H1 (cell line): Measurements from ENCODE around the gene SSH2. TPM values are rescaled to one million over a fixed set of nuclear protein-coding genes. Genes with fewer than 3 reads are reported as not detected.

ENCODE experiments used
- EZH2 ChIP-seq: fragments of 200-600 bp; sonication (generic); IDR thresholded peaks from 2 replicates; pipeline ENCODE4 v1.7.1; 2012; ENCODE audit warnings: low read depth, mild to moderate bottlenecking, moderate library complexity, low read length, inconsistent platforms; ENCODE audit not compliant: severe bottlenecking
- HDAC2 ChIP-seq, 2 experiments: fragments of 300-600 bp in 1 of 2; sonication (generic) in 1 of 2; IDR thresholded peaks; 2 replicates each; pipeline ENCODE4 v1.6.1; 2011 to 2012; ENCODE audit warnings: low read depth in 2 of 2, low read length in 2 of 2, mild to moderate bottlenecking in 2 of 2, moderate library complexity in 2 of 2, borderline replicate concordance in 1 of 2, inconsistent platforms in 1 of 2
- SP4 ChIP-seq: IDR thresholded peaks from 2 replicates; pipeline ENCODE4 v1.6.1; 2012; ENCODE audit warnings: low read length, inconsistent platforms
- SUZ12 ChIP-seq: fragments of 200-600 bp; sonication (generic); IDR thresholded peaks from 2 replicates; pipeline ENCODE4 v1.6.1; 2012; ENCODE audit warnings: mild to moderate bottlenecking, inconsistent platforms, low read length, moderate library complexity, mixed read lengths
- TAF7 ChIP-seq: optimal IDR thresholded peaks from 2 replicates; pipeline ENCODE3; 2011; ENCODE audit warnings: low read depth, mild to moderate bottlenecking, inconsistent platforms, low read length, moderate library complexity, borderline replicate concordance
- polyA plus RNA-seq, 7 experiments: library from polyadenylated mRNA; depleted of rRNA in 3 of 7; stranded (reverse) in 5 of 7; unstranded in 2 of 7; fragments of >200 nt in 5 of 7; fragments of 200-250 nt in 2 of 7; gene quantifications; 1 replicate in 5 of 7; 2 replicates in 1 of 7; 4 replicates in 1 of 7; pipeline versions ENCODE4 v1.2.1 to v1.2.3, GENCODE V29; 2011 to 2013; ENCODE audit warnings: missing spikeins in 2 of 7, mixed read lengths in 2 of 7
- total RNA-seq: library from RNA; stranded (reverse); fragmentation: NEBNext Ultra II Directional; extraction: Animal tissue kit (Norgen Biotek cat#: 25700); gene quantifications from 2 replicates; pipeline ENCODE4 v1.2.1, GENCODE V29; 2021
- TF ChIP-seq, protein P1 (sequence below): fragments of 300-600 bp; sonication (generic); IDR thresholded peaks from 2 replicates; pipeline ENCODE4 v1.7.1; 2012; ENCODE audit warnings: low read length, moderate library complexity, mild to moderate bottlenecking, inconsistent platforms; ENCODE audit not compliant: insufficient replicate concordance

SSH2 gene
- total and polyA plus RNA-seq, 2 of the 8 experiments (the other 6 are each of a cell fraction or from before 2014, with no cell fraction given): 5.2 to 15.9 TPM

DNA sequence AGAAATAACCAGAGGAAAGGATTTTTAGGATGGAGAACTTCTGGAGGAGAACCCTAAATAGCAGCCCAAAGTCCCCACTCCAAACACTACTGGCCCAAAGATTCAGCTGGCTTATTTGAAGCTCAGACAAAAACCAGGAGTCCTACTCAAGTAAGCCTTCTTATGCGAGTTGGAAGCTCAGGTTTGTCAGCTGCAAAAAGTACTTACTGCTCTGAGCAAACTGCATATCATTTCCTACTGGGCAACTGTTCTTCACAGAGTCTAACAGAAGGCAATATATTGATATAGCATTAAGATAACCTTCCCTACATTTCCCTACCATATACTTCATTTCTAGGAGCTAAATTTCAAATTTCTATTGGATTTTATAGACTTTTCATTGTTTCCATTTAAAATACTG is 231.2 kb downstream of the SSH2 start (continued):
- TF ChIP-seq TAF7 (no peak), SUZ12 (no peak), EZH2 (no peak), HDAC2 (IDR thresholded peaks at IDR 0.05; ENCODE audit: borderline replicate concordance in 1 of 2, low read depth in 2 of 2, low read length in 2 of 2) (no peak), SP4 (no peak)
- TF ChIP-seq, protein P1, sequence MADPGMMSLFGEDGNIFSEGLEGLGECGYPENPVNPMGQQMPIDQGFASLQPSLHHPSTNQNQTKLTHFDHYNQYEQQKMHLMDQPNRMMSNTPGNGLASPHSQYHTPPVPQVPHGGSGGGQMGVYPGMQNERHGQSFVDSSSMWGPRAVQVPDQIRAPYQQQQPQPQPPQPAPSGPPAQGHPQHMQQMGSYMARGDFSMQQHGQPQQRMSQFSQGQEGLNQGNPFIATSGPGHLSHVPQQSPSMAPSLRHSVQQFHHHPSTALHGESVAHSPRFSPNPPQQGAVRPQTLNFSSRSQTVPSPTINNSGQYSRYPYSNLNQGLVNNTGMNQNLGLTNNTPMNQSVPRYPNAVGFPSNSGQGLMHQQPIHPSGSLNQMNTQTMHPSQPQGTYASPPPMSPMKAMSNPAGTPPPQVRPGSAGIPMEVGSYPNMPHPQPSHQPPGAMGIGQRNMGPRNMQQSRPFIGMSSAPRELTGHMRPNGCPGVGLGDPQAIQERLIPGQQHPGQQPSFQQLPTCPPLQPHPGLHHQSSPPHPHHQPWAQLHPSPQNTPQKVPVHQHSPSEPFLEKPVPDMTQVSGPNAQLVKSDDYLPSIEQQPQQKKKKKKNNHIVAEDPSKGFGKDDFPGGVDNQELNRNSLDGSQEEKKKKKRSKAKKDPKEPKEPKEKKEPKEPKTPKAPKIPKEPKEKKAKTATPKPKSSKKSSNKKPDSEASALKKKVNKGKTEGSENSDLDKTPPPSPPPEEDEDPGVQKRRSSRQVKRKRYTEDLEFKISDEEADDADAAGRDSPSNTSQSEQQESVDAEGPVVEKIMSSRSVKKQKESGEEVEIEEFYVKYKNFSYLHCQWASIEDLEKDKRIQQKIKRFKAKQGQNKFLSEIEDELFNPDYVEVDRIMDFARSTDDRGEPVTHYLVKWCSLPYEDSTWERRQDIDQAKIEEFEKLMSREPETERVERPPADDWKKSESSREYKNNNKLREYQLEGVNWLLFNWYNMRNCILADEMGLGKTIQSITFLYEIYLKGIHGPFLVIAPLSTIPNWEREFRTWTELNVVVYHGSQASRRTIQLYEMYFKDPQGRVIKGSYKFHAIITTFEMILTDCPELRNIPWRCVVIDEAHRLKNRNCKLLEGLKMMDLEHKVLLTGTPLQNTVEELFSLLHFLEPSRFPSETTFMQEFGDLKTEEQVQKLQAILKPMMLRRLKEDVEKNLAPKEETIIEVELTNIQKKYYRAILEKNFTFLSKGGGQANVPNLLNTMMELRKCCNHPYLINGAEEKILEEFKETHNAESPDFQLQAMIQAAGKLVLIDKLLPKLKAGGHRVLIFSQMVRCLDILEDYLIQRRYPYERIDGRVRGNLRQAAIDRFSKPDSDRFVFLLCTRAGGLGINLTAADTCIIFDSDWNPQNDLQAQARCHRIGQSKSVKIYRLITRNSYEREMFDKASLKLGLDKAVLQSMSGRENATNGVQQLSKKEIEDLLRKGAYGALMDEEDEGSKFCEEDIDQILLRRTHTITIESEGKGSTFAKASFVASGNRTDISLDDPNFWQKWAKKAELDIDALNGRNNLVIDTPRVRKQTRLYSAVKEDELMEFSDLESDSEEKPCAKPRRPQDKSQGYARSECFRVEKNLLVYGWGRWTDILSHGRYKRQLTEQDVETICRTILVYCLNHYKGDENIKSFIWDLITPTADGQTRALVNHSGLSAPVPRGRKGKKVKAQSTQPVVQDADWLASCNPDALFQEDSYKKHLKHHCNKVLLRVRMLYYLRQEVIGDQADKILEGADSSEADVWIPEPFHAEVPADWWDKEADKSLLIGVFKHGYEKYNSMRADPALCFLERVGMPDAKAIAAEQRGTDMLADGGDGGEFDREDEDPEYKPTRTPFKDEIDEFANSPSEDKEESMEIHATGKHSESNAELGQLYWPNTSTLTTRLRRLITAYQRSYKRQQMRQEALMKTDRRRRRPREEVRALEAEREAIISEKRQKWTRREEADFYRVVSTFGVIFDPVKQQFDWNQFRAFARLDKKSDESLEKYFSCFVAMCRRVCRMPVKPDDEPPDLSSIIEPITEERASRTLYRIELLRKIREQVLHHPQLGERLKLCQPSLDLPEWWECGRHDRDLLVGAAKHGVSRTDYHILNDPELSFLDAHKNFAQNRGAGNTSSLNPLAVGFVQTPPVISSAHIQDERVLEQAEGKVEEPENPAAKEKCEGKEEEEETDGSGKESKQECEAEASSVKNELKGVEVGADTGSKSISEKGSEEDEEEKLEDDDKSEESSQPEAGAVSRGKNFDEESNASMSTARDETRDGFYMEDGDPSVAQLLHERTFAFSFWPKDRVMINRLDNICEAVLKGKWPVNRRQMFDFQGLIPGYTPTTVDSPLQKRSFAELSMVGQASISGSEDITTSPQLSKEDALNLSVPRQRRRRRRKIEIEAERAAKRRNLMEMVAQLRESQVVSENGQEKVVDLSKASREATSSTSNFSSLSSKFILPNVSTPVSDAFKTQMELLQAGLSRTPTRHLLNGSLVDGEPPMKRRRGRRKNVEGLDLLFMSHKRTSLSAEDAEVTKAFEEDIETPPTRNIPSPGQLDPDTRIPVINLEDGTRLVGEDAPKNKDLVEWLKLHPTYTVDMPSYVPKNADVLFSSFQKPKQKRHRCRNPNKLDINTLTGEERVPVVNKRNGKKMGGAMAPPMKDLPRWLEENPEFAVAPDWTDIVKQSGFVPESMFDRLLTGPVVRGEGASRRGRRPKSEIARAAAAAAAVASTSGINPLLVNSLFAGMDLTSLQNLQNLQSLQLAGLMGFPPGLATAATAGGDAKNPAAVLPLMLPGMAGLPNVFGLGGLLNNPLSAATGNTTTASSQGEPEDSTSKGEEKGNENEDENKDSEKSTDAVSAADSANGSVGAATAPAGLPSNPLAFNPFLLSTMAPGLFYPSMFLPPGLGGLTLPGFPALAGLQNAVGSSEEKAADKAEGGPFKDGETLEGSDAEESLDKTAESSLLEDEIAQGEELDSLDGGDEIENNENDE: no peak
